Caco-2 (cell line): ENCODE results near the gene CFAP43. TPM values are rescaled to one million over a fixed set of nuclear protein-coding genes. Genes with fewer than 3 reads are reported as not detected.
A peak's percentile ranks its signal among the peaks of the same experiment; 100 is the strongest.

Experiments used
- BruUV-seq: library from RNA; stranded (reverse); fragments of 400-500 nt; replicated peaks from 2 replicates; lab custom pipeline; 2021; lab: Mats Ljungman, UMichigan
- CTCF ChIA-PET: fragments of 300-600 bp; sonication (Branson Sonifier 250); formaldehyde crosslinking; loops from one replicate; lab custom pipeline; 2022; ENCODE audit warnings: antibody characterized with exemption; lab: Charles Lee
- POLR2A ChIA-PET: fragments of 300-600 bp; sonication (Branson Sonifier 250); formaldehyde crosslinking; loops from one replicate; lab custom pipeline; 2022; ENCODE audit warnings: antibody characterized with exemption; lab: Charles Lee
- DNase-seq, 2 experiments: peaks; one replicate each; pipeline versions ENCODE4 v3.0.0 to v3.0.0-alpha.2; 2020 to 2022
- H3K27me3 ChIP-seq: replicated peaks from 2 replicates; pipeline ENCODE4 v1.6.0; 2011; ENCODE audit warnings: low read length; ENCODE audit not compliant: control insufficient read depth, insufficient read depth
- H3K36me3 ChIP-seq: 2 replicates; pipeline ENCODE4 v1.5.1; 2011; ENCODE audit warnings: low read length; ENCODE audit not compliant: control insufficient read depth, insufficient read depth
- H3K4me1 ChIP-seq: fragments of 250-450 bp; sonication (Bioruptor Pico); 2 replicates; pipeline ENCODE4 v1.5.1; 2020; ENCODE audit warnings: mild to moderate bottlenecking
- H3K4me3 ChIP-seq: 2 replicates; pipeline ENCODE4 v1.5.1; 2011; ENCODE audit warnings: low read depth, mild to moderate bottlenecking, control low read depth, low read length
- H3K9me3 ChIP-seq: fragments of 250-450 bp; sonication (Bioruptor Pico); 2 replicates; pipeline ENCODE4 v1.5.1; 2020; ENCODE audit warnings: mild to moderate bottlenecking, moderate library complexity
- H3K27ac Mint-ChIP-seq: one replicate; pipeline ENCODE4 v1.8.0; 2022; ENCODE audit warnings: mixed read lengths; ENCODE audit not compliant: unreplicated experiment
- H3K27me3 Mint-ChIP-seq: one replicate; pipeline ENCODE4 v1.8.0; 2022; ENCODE audit warnings: mixed read lengths; ENCODE audit not compliant: insufficient read depth, unreplicated experiment
- H3K36me3 Mint-ChIP-seq: one replicate; pipeline ENCODE4 v1.8.0; 2022; ENCODE audit warnings: mild to moderate bottlenecking, mixed read lengths; ENCODE audit not compliant: insufficient read depth, unreplicated experiment
- H3K4me1 Mint-ChIP-seq: one replicate; pipeline ENCODE4 v1.8.0; 2022; ENCODE audit warnings: low read depth, mixed read lengths; ENCODE audit not compliant: unreplicated experiment
- H3K4me3 Mint-ChIP-seq: one replicate; pipeline ENCODE4 v1.8.0; 2022; ENCODE audit warnings: mild to moderate bottlenecking, moderate library complexity, mixed read lengths; ENCODE audit not compliant: unreplicated experiment
- H3K9me3 Mint-ChIP-seq: one replicate; pipeline ENCODE4 v1.8.0; 2022; ENCODE audit warnings: mixed read lengths; ENCODE audit not compliant: unreplicated experiment
- CTCF ChIP-seq, 2 experiments: fragments of 200-600 bp in 1 of 2; IDR thresholded peaks; 1 replicate in 1 of 2; 2 replicates in 1 of 2; pipeline versions ENCODE4 v1.5.1 to v1.8.0; 2011 to 2022; ENCODE audit warnings: antibody characterized with exemption in 1 of 2, control low read depth in 1 of 2, inconsistent platforms in 1 of 2, low read depth in 1 of 2, low read length in 1 of 2, mild to moderate bottlenecking in 1 of 2, moderate library complexity in 1 of 2; ENCODE audit not compliant: insufficient read depth in 1 of 2, severe bottlenecking in 1 of 2, unreplicated experiment in 1 of 2
- intact Hi-C: fragments of 100-400 bp; cut with micrococcal nuclease; formaldehyde crosslinking; loops from one replicate; pipeline ENCODE4 v1.10.0; 2022; ENCODE audit not compliant: unreplicated experiment
- microRNA-seq: library from miRNA; unstranded; fragments of <30 nt; microRNA quantifications from one replicate; pipeline ENCODE4 v1.2.0, GENCODE V29; 2022
- total RNA-seq: library from RNA; stranded (reverse); gene quantifications from 2 replicates; pipeline ENCODE4 v1.2.3, GENCODE V29; 2022

Gene CFAP43
- total RNA-seq, 1 experiment from 2014 or later = 0.52 TPM

- Histone ChIP-seq H3K4me3 (no peak overlapping the region), H3K36me3 (no peaks in the 10 kb centered on the region), H3K9me3 (no peaks in the 10 kb centered on the region), H3K27me3 (no peaks in the 10 kb centered on the region), H3K4me1 (peaks cover 7% of the 10 kb centered on the region)
- TF ChIP-seq CTCF (IDR thresholded peaks at IDR 0.05; ENCODE audit: insufficient read depth in 1 of 2, low read depth in 1 of 2, low read length in 1 of 2, severe bottlenecking in 1 of 2, unreplicated experiment in 1 of 2) = peak; percentile 53 to 65
- intact Hi-C loops = loop anchor here (1.0 to 2.0 kb wide), 3 partner anchors 35 to 192 kb away; no protein-coding TSS in a partner anchor
- Mint-ChIP-seq H3K4me3 (no peak overlapping the region), H3K36me3 (no peaks in the 10 kb centered on the region), H3K27ac (no peak overlapping the region), H3K4me1 (peaks cover 14% of the 10 kb centered on the region), H3K9me3 (no peaks in the 10 kb centered on the region), H3K27me3 (no peaks in the 10 kb centered on the region)
- CTCF ChIA-PET = interaction anchor here (1.0 to 1.2 kb wide), 4 partner anchors 11 to 193 kb away, joined by 4 to 10 read pairs (median 6); partner anchors contain the start of gene SFR1
- BruUV-seq = no TSS peak
- POLR2A ChIA-PET = no interaction called here
- peak in 1 of 2 experiments; percentile 26 for DNase-seq
Observed at GRCh38 chr10:104080762-104081161, 151.4 kb downstream of the CFAP43 start.

Small RNAs within 50 kb of the gene (microRNA-seq; reads per million reads assigned to microRNA genes)
- gene MIR4482 (3.0 reads per million, percentile 19 among the genes with 10 or more reads in this experiment), gene MIR609 (not detected)

Other genes starting within 250 kb of the CFAP43 start
- 0.45 and 0.49 TPM in 2 replicates for gene COL17A1, start 146.5 kb downstream of the CFAP43 start, total RNA-seq
- 7.3 and 8.7 TPM in 2 replicates for gene SFR1, start 110.2 kb downstream of the CFAP43 start, total RNA-seq
- 167 and 182 TPM in 2 replicates for gene GSTO1, start 22.5 kb upstream of the CFAP43 start, total RNA-seq
- 1.1 and 1.4 TPM in 2 replicates for gene GSTO2, start 36.8 kb upstream of the CFAP43 start, total RNA-seq
- 3.1 and 3.4 TPM in 2 replicates for gene ITPRIP, start 106.1 kb upstream of the CFAP43 start, total RNA-seq
- gene CFAP58, start 121.5 kb upstream of the CFAP43 start, total RNA-seq = not detected in 2 replicates